ENCODE results near the gene UCMA. TPM values are rescaled to one million over a fixed set of nuclear protein-coding genes. Genes with fewer than 3 reads are reported as not detected.

The UCMA gene
- total and polyA plus RNA-seq, 2 of the 4 experiments (the other 2 are of a cell fraction) = not detected

GRCh38 chr10:13271552-13272163 is 37.5 kb upstream of the UCMA start:
- Histone ChIP-seq H2BK20ac (ENCODE audit: low read depth, low read length) (no peak overlapping the region), H3K9ac (ENCODE audit: low read depth, low read length) (no peak overlapping the region), H4K91ac (ENCODE audit: insufficient read depth, low read depth, low read length) (no peak overlapping the region), H3K9me3 (ENCODE audit: control insufficient read depth, insufficient read depth, low read length) (no peaks in the 10 kb centered on the region), H3K4ac (ENCODE audit: low read depth, low read length) (no peak overlapping the region), H2BK15ac (ENCODE audit: low read depth, low read length) (no peak overlapping the region), H3K4me3 (ENCODE audit: insufficient read depth, low read depth, low read length) (peak overlapping the region; percentile 35; the same call in 1 of the 2 replicates), H2AK5ac (ENCODE audit: low read depth, low read length) (no peak overlapping the region; the same call in 1 of the 2 replicates), H2BK120ac (ENCODE audit: low read depth, low read length) (no peak overlapping the region), H2AFZ (replicated peaks; ENCODE audit: low read length, poor library complexity) (peak overlapping the region; percentile 91), H3K27me3 (ENCODE audit: control insufficient read depth, insufficient read depth, low read length) (no peaks in the 10 kb centered on the region), H2BK5ac (ENCODE audit: low read depth, low read length, poor library complexity, severe bottlenecking) (no peak overlapping the region), H3K14ac (replicated peaks; ENCODE audit: low read depth, low read length) (no peak overlapping the region), H3K9me1 (ENCODE audit: insufficient read depth, low read length) (peaks cover 3% of the 10 kb centered on the region), H3K36me3 (ENCODE audit: control insufficient read depth, insufficient read depth, low read length) (no peaks in the 10 kb centered on the region), H4K8ac (ENCODE audit: low read depth in 2 of 2, low read length in 2 of 2) (no peak overlapping the region), H3K4me2 (ENCODE audit: low read depth, low read length) (peak overlapping the region; percentile 59), H3K79me1 (ENCODE audit: low read depth in 1 of 2, low read length in 2 of 2) (no peaks in the 10 kb centered on the region), H3K56ac (ENCODE audit: extremely low read depth, insufficient read depth, low read length) (no peak overlapping the region), H3K18ac (ENCODE audit: low read depth, low read length) (no peak overlapping the region), H4K20me1 (ENCODE audit: insufficient read depth, low read length) (no peaks in the 10 kb centered on the region), H3K4me1 (ENCODE audit: control insufficient read depth, insufficient read depth, low read length) (peaks cover 3% of the 10 kb centered on the region; the same call in 1 of the 2 replicates), H4K5ac (ENCODE audit: low read depth, low read length) (no peak overlapping the region), H2AK9ac (replicated peaks; ENCODE audit: low read depth, low read length, poor library complexity) (no peak overlapping the region), H3K27ac (ENCODE audit: insufficient read depth, low read length) (no peak overlapping the region), H3K23ac (ENCODE audit: low read depth, low read length) (no peak overlapping the region)
- dilution Hi-C loops (cut with HindIII; ENCODE audit: low sequenced_read_pairs, unreplicated experiment) = no loop called here
- TF ChIP-seq NFE2L2 (IDR thresholded peaks at IDR 0.05; ENCODE audit: low read depth, low read length) = no peak
- no peak for TF ChIP-seq BHLHE40 (IDR thresholded peaks at IDR 0.05; ENCODE audit: low read depth, low read length)
- TF ChIP-seq RAD21 (IDR thresholded peaks at IDR 0.05; ENCODE audit: low read length) = peak; percentile 39; the same call in 1 of the 2 replicates
- TF ChIP-seq MXI1 (IDR thresholded peaks at IDR 0.05; ENCODE audit: borderline replicate concordance, low read depth, low read length) = no peak
- TF ChIP-seq USF2 (IDR thresholded peaks at IDR 0.05; ENCODE audit: low read depth, low read length) = no peak
- TF ChIP-seq RCOR1 (IDR thresholded peaks at IDR 0.05; ENCODE audit: insufficient replicate concordance, low read length) = no peak
- TF ChIP-seq POLR2A (IDR thresholded peaks at IDR 0.05; ENCODE audit: low read depth, low read length) = no peak
- TF ChIP-seq MAZ (IDR thresholded peaks at IDR 0.05; ENCODE audit: borderline replicate concordance, low read depth, low read length) = no peak
- no peak for TF ChIP-seq ELK1 (IDR thresholded peaks at IDR 0.05; ENCODE audit: borderline replicate concordance, low read depth, low read length)
- peak; percentile 45 for TF ChIP-seq CTCF (conservative IDR thresholded peaks at IDR 0.05; ENCODE audit: low read depth, low read length)
- TF ChIP-seq FOS (IDR thresholded peaks at IDR 0.05; ENCODE audit: low read depth, low read length) = no peak
- TF ChIP-seq SMC3 (IDR thresholded peaks at IDR 0.05; ENCODE audit: low read depth, low read length) = peak; percentile 29
- no peak for TF ChIP-seq RFX5 (IDR thresholded peaks at IDR 0.05; ENCODE audit: low read depth, low read length)
- TF ChIP-seq MAFK (IDR thresholded peaks at IDR 0.05; ENCODE audit: low read depth, low read length) = no peak
- intact Hi-C loops (cut with micrococcal nuclease) = no loop called here
- ATAC-seq (ENCODE audit: low read depth) (peak; percentile 81), DNase-seq (peak; percentile 22)
- in situ Hi-C loops (cut with MboI; ENCODE audit: low sequenced_read_pairs) = no loop called here
- BruUV-seq (replicated peaks) = no TSS peak
- ChIA-PET CTCF (interaction anchor here (1.2 to 1.3 kb wide), 2 partner anchors 28 to 31 kb away, joined by 3 to 7 read pairs; no protein-coding TSS in a partner anchor), POLR2A (ENCODE audit: unreplicated experiment) (no interaction called here)
- 0% methylated on average over 3 of the region's 14 CpGs; no CpG with 5 or more reads in 1 of the 2 experiments for WGBS, 2 experiments (ENCODE audit: extremely low coverage in 2 of 2, insufficient read length in 1 of 2)
